HEK293T (cell line): Measurements from ENCODE around the gene TMEM187.

Source experiments
- CTCF ChIA-PET: fragments of 350-600 bp; formaldehyde crosslinking; extraction: SDS; loops from one replicate; lab custom pipeline; 2021; ENCODE audit warnings: antibody characterized with exemption, inconsistent platforms; lab: Yijun Ruan, JAX
- POLR2A ChIA-PET: fragments of 350-600 bp; formaldehyde crosslinking; extraction: SDS; loops from one replicate; lab custom pipeline; 2020; ENCODE audit warnings: antibody characterized with exemption, inconsistent platforms; lab: Yijun Ruan, JAX
- DNase-seq: peaks from one replicate; pipeline ENCODE4 v3.0.0; 2012; ENCODE audit warnings: mixed read lengths; ENCODE audit errors: extremely low spot score
- ARNT ChIP-seq: fragments of 450-650 bp; IDR thresholded peaks from 2 replicates; pipeline ENCODE4 v1.6.1; 2017; ENCODE audit warnings: mild to moderate bottlenecking
- BHLHE40 ChIP-seq: fragments of 450-650 bp; IDR thresholded peaks from 2 replicates; pipeline ENCODE4 v1.6.1; 2016; ENCODE audit warnings: mild to moderate bottlenecking, moderate library complexity, borderline replicate concordance
- CTBP1 ChIP-seq: fragments of 450-650 bp; IDR thresholded peaks from 2 replicates; pipeline ENCODE4 v1.6.1; 2016; ENCODE audit warnings: borderline replicate concordance
- ELF4 ChIP-seq: fragments of 450-650 bp; IDR thresholded peaks from 2 replicates; pipeline ENCODE4 v1.6.1; 2017; ENCODE audit warnings: antibody characterized with exemption
- FOXA1 ChIP-seq: fragments of 450-650 bp; IDR thresholded peaks from 2 replicates; pipeline ENCODE4 v1.6.1; 2016; ENCODE audit warnings: mild to moderate bottlenecking
- FOXK2 ChIP-seq: fragments of 450-650 bp; IDR thresholded peaks from 2 replicates; pipeline ENCODE4 v1.6.1; 2016; ENCODE audit warnings: mild to moderate bottlenecking
- FOXM1 ChIP-seq: fragments of 450-650 bp; IDR thresholded peaks from 2 replicates; pipeline ENCODE4 v1.6.1; 2017; ENCODE audit warnings: mild to moderate bottlenecking, borderline replicate concordance
- HDGF ChIP-seq: fragments of 450-650 bp; IDR thresholded peaks from 2 replicates; pipeline ENCODE4 v1.6.1; 2017; ENCODE audit warnings: antibody characterized with exemption, borderline replicate concordance
- L3MBTL2 ChIP-seq: fragments of 450-650 bp; conservative IDR thresholded peaks from 2 replicates; pipeline ENCODE4 v1.6.1; 2016; ENCODE audit warnings: mild to moderate bottlenecking
- LEF1 ChIP-seq: fragments of 450-650 bp; IDR thresholded peaks from 2 replicates; pipeline ENCODE4 v1.6.1; 2017; ENCODE audit warnings: mild to moderate bottlenecking, borderline replicate concordance
- NFRKB ChIP-seq: fragments of 450-650 bp; IDR thresholded peaks from 2 replicates; pipeline ENCODE4 v1.6.1; 2016; ENCODE audit warnings: mild to moderate bottlenecking, moderate library complexity
- SP1 ChIP-seq: fragments of 450-650 bp; IDR thresholded peaks from 2 replicates; pipeline ENCODE4 v1.6.1; 2017
- SUZ12 ChIP-seq: fragments of 450-650 bp; IDR thresholded peaks from 2 replicates; pipeline ENCODE4 v1.6.1; 2016; ENCODE audit warnings: mild to moderate bottlenecking
- TARDBP ChIP-seq: fragments of 450-650 bp; IDR thresholded peaks from 2 replicates; pipeline ENCODE4 v1.6.1; 2016
- ZNF384 ChIP-seq: fragments of 450-650 bp; IDR thresholded peaks from 2 replicates; pipeline ENCODE4 v1.6.1; 2016
- TF ChIP-seq, protein P1 (sequence below): fragments of 450-650 bp; IDR thresholded peaks from 2 replicates; pipeline ENCODE4 v1.6.1; 2016

Gene TMEM187

DNA sequence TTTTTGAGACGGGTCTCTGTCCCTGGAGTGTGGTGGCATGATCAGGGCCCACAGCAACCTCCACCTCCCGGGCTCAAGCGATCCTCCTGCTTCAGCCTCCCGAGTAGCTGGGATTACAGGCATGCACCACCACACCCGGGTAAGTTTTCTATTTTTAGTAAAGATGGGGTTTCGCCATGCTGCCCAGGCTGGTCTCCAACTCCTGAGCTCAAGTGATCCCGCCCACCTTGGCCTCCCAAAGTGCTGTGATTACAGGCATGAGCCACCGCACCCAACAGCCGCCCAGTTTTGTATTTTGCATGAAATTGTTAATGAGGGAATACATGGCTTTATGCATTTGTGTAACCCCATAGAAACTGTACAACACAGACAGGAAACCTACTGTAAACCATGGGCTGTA, 43.7 kb upstream of the TMEM187 start:
- DNase-seq: no peak
- ChIA-PET CTCF (interaction anchor here (0.6 to 9.2 kb wide), 4 partner anchors 10 to 166 kb away, joined by 3 to 100 read pairs (median 6); partner anchors contain the start of gene RENBP), POLR2A (interaction anchor here (0.6 to 7.1 kb wide), 17 partner anchors 10 to 162 kb away, joined by 3 to 65 read pairs (median 5); partner anchors contain the start of genes HCFC1, IDH3G, RENBP and SSR4)
- TF ChIP-seq CTBP1 (no peak), SP1 (no peak), ZNF384 (no peak), ARNT (no peak), FOXK2 (no peak), SUZ12 (no peak), FOXM1 (no peak), LEF1 (no peak), L3MBTL2 (no peak), NFRKB (no peak), BHLHE40 (no peak), ELF4 (no peak), FOXA1 (no peak), TARDBP (no peak), HDGF (no peak)
- TF ChIP-seq, protein P1, sequence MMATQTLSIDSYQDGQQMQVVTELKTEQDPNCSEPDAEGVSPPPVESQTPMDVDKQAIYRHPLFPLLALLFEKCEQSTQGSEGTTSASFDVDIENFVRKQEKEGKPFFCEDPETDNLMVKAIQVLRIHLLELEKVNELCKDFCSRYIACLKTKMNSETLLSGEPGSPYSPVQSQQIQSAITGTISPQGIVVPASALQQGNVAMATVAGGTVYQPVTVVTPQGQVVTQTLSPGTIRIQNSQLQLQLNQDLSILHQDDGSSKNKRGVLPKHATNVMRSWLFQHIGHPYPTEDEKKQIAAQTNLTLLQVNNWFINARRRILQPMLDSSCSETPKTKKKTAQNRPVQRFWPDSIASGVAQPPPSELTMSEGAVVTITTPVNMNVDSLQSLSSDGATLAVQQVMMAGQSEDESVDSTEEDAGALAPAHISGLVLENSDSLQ: no peak

DNA sequence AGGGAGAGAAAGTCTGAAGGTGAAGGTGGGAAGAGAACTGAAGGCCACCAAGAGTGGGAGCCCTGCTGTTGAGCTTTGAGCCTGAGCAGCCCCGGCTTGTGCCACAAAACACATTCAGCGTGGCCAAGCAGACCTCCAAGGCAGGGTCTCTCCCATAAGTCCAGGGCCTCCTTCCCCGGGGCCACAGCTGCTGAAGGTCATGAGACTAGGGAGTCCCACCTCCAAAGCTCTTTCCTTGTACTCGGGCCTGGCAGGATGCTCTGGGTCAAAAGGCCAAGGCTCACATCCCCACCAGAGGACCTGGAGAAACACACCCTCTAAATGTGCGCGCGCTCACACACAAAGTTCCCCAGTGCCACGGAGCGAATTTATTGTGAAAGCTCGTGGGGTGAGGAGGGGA, 43.0 kb upstream of the TMEM187 start:
- DNase-seq: no peak
- POLR2A ChIA-PET: interaction anchor here (0.8 to 7.1 kb wide), 4 partner anchors 10 to 135 kb away, joined by 3 to 65 read pairs (median 12); partner anchors contain the start of genes HCFC1, IDH3G, RENBP and SSR4
- CTCF ChIA-PET: interaction anchor here (9.2 kb wide), 1 partner anchor 16 kb away, joined by 100 read pairs; the partner anchor contains the start of gene RENBP
- TF ChIP-seq BHLHE40: no peak
- no peak for TF ChIP-seq L3MBTL2
- no peak for TF ChIP-seq FOXK2
- no peak for TF ChIP-seq HDGF
- no peak for TF ChIP-seq FOXM1
- no peak for TF ChIP-seq LEF1
- no peak for TF ChIP-seq SP1
- TF ChIP-seq, protein P1: no peak
- no peak for TF ChIP-seq SUZ12
- no peak for TF ChIP-seq ELF4
- no peak for TF ChIP-seq TARDBP
- TF ChIP-seq ZNF384: no peak
- no peak for TF ChIP-seq NFRKB
- no peak for TF ChIP-seq FOXA1
- no peak for TF ChIP-seq CTBP1
- TF ChIP-seq ARNT: no peak

DNA sequence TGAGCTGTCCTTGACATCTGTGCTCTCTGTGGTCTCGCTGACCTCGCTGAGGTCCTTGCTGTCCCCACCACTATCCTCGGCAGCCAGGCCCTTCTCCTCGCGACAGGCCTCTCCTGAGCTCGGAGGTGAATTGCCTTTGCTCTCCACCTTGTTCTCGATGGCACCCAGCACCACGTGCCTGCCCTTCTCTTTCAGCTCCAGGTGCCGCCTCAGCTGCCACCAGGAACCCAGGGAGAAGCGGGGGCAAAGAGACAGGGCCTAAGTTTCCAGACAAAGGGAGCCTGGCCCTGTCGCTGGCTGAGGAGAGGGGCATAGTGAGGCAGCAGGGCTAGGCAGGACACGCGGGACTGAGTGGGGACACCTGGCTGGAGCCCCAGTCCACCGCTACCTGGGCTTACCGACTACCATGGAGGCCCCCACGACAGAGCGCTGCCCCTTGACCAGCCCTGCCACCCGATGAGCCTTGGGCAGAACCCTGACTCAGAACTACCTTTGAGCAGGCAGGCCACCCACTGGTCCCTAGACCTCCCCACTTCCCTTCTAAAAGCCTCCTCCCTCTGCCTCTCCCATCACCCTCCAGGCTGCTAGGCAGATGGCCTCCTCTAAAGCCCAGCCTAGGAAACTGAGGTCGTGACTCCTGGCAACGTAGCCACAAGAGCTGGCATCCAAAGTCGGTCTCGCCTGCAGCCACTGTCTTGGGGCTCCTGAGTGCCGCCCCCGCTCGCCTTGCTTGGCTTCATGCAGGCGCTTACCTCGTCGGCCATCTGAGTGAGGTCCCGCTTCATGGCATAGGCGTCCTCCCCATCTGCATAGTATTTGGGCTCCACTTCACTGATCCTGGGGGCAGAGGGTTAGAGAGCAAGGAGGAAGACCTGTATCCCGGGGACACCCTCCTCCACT, 42.3 kb upstream of the TMEM187 start:
- ChIA-PET CTCF (interaction anchor here (9.2 kb wide), 1 partner anchor 16 kb away, joined by 100 read pairs; the partner anchor contains the start of gene RENBP), POLR2A (interaction anchor here (0.8 to 7.1 kb wide), 4 partner anchors 10 to 136 kb away, joined by 3 to 65 read pairs (median 12); partner anchors contain the start of genes HCFC1, IDH3G, RENBP and SSR4)
- TF ChIP-seq, protein P1: no peak
- no peak for TF ChIP-seq SUZ12
- TF ChIP-seq ELF4: no peak
- no peak for TF ChIP-seq ARNT
- TF ChIP-seq TARDBP: no peak
- TF ChIP-seq HDGF: no peak
- no peak for TF ChIP-seq FOXM1
- no peak for TF ChIP-seq ZNF384
- no peak for TF ChIP-seq LEF1
- no peak for TF ChIP-seq FOXA1
- TF ChIP-seq SP1: no peak
- TF ChIP-seq CTBP1: no peak
- TF ChIP-seq BHLHE40: no peak
- no peak for TF ChIP-seq NFRKB
- TF ChIP-seq FOXK2: no peak
- DNase-seq: no peak

DNA sequence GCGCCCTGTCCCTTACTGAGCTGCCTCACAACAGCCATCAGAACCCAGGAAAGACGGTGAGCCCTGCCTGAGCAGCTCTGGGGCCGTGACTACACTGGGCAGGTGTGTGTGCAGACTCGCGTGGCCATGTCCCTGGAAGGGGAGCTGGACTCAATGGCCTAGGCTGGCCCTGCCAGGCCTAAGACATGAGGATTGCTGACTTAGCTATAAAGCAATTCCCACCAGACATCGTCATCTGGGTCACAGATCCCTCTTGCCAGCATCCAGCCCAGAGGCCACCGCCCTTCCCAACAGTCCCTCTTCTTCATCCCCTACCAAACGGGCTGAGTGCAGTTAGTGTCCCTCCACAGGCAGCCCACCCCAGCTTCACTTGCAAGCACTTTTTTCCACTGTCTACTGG, 41.4 kb upstream of the TMEM187 start:
- ChIA-PET POLR2A (interaction anchor here (0.8 to 7.1 kb wide), 3 partner anchors 16 to 41 kb away, joined by 3 to 65 read pairs (median 13); partner anchors contain the start of genes HCFC1, RENBP and TMEM187), CTCF (no interaction called here)
- DNase-seq: no peak
- no peak for TF ChIP-seq TARDBP
- no peak for TF ChIP-seq SUZ12
- no peak for TF ChIP-seq CTBP1
- TF ChIP-seq ARNT: no peak
- TF ChIP-seq L3MBTL2: no peak
- TF ChIP-seq HDGF: no peak
- no peak for TF ChIP-seq NFRKB
- TF ChIP-seq FOXA1: no peak
- TF ChIP-seq, protein P1: no peak

DNA sequence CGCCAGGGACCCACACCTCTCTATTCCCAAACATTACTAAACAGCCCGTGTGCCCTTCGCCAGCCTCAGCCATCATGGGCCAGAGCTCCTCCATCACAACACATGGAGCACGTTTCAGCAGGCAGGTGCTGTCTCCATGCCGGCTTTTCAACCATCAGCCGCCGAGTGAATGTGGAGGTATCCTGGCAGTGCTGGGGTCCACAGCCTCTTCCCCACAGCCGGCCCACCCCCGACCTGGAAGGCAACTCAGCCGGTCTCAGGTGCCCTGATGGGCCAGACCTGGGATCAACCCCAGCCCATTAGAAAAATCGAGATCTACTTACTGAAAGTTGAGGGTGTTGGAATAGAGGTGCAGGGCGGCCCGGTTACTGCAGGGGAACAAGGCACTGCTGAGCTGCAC, 40.8 kb upstream of the TMEM187 start:
- TF ChIP-seq TARDBP: no peak
- no peak for TF ChIP-seq NFRKB
- TF ChIP-seq BHLHE40: no peak
- no peak for TF ChIP-seq LEF1
- no peak for TF ChIP-seq L3MBTL2
- TF ChIP-seq ZNF384: no peak
- TF ChIP-seq, protein P1: no peak
- TF ChIP-seq SP1: no peak
- no peak for TF ChIP-seq SUZ12
- no peak for TF ChIP-seq FOXK2
- no peak for TF ChIP-seq FOXM1
- no peak for TF ChIP-seq ARNT
- TF ChIP-seq FOXA1: no peak
- no peak for TF ChIP-seq CTBP1
- no peak for TF ChIP-seq HDGF
- TF ChIP-seq ELF4: no peak
- POLR2A ChIA-PET: interaction anchor here (0.8 to 4.0 kb wide), 2 partner anchors 39 to 41 kb away, joined by 3 to 13 read pairs; partner anchors contain the start of genes HCFC1 and TMEM187
- DNase-seq: no peak
- CTCF ChIA-PET: no interaction called here
